ENCODE results near the gene DHX40.

GRCh38 chr17:59527325-59527917 is 38.0 kb upstream of the DHX40 start:
- TF ChIP-seq, protein P1, sequence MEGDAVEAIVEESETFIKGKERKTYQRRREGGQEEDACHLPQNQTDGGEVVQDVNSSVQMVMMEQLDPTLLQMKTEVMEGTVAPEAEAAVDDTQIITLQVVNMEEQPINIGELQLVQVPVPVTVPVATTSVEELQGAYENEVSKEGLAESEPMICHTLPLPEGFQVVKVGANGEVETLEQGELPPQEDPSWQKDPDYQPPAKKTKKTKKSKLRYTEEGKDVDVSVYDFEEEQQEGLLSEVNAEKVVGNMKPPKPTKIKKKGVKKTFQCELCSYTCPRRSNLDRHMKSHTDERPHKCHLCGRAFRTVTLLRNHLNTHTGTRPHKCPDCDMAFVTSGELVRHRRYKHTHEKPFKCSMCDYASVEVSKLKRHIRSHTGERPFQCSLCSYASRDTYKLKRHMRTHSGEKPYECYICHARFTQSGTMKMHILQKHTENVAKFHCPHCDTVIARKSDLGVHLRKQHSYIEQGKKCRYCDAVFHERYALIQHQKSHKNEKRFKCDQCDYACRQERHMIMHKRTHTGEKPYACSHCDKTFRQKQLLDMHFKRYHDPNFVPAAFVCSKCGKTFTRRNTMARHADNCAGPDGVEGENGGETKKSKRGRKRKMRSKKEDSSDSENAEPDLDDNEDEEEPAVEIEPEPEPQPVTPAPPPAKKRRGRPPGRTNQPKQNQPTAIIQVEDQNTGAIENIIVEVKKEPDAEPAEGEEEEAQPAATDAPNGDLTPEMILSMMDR (IDR thresholded peaks at IDR 0.05; ENCODE audit: low read length) = no peak
- TF ChIP-seq EZH2 (IDR thresholded peaks at IDR 0.05; ENCODE audit: borderline replicate concordance, low read length) = no peak
